IPS-18c (cell line): Measurements from ENCODE around the gene NLK.
"Not testable (repeated sequence)": the region's sequence is repeated elsewhere in the genome, so short reads cannot be mapped to it uniquely, and the experiment has no call there.

Experiments used
- H3K4me3 ChIP-seq: 2 replicates; pipeline ENCODE4 v1.7.0; 2013; ENCODE audit warnings: low read depth, mild to moderate bottlenecking, low read length, moderate library complexity; ENCODE audit not compliant: insufficient read depth
- H3K9me3 ChIP-seq: one replicate; pipeline ENCODE4 v1.6.1; 2013; ENCODE audit warnings: mild to moderate bottlenecking, low read length, moderate library complexity; ENCODE audit not compliant: control insufficient read depth, insufficient read depth

Gene NLK

GRCh38 chr17:28239271-28239624, 196.8 kb downstream of the NLK start:
- no peaks in the 10 kb centered on the region for H3K9me3 ChIP-seq
- H3K4me3 ChIP-seq: no peak overlapping the region

GRCh38 chr17:28240688-28241340, 198.3 kb downstream of the NLK start:
- no peaks in the 10 kb centered on the region for H3K9me3 ChIP-seq
- no peak overlapping the region for H3K4me3 ChIP-seq

GRCh38 chr17:28242791-28243190, 200.3 kb downstream of the NLK start:
- Histone ChIP-seq H3K9me3 (no peaks in the 10 kb centered on the region), H3K4me3 (no peak overlapping the region)

GRCh38 chr17:28243268-28243667, 200.8 kb downstream of the NLK start:
- not testable (repeated sequence) for H3K4me3 ChIP-seq, H3K9me3 ChIP-seq

GRCh38 chr17:28244446-28244845, 202.0 kb downstream of the NLK start:
- Histone ChIP-seq H3K4me3 (no peak overlapping the region), H3K9me3 (no peaks in the 10 kb centered on the region)
